Right renal pelvis (tissue), 4 donors: ENCODE data around the gene PROSER2. TPM values are rescaled to one million over a fixed set of nuclear protein-coding genes. Genes with fewer than 3 reads are reported as not detected.

Source experiments
- DNase-seq, 4 donors: peaks; one replicate each; pipeline ENCODE4 v3.0.0-alpha.2; 2013; ENCODE audit warnings: low read depth in 4 of 4, low spot score in 3 of 4, missing footprints in 1 of 4
- polyA plus RNA-seq, 4 donors: library from polyadenylated mRNA; unstranded; fragments of 120-200 nt; gene quantifications; one replicate each; pipeline ENCODE4 v1.2.1, GENCODE V29; 2013; ENCODE audit not compliant: insufficient read length in 4 of 4

PROSER2 gene
- polyA plus RNA-seq, 4 donors: 5.1 to 6.6 (median 6.1) TPM

GRCh38 chr10:11799736-11800080 is 23.4 kb upstream of the PROSER2 start:
- DNase-seq: no peak

DNA sequence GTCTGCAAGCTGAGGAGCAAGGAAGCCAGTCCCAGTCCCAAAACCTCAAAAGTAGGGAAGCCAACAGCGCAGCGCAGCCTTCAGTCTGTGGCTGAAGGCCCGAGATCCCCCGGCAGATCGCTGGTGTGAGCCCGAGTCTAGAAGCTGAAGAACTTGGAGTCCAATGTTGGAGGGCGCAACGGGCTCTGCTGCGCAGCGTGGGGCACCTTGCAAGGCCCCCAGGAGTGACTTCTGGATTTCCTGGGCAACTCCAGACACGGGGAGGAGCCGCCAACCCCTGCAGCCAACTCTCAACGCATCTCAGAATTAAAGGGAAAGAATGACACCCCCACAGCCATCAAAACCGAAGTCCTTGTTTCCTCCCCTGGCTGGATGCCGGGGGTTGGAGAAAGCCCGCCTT is 18.8 kb upstream of the PROSER2 start:
- no peak for DNase-seq

DNA sequence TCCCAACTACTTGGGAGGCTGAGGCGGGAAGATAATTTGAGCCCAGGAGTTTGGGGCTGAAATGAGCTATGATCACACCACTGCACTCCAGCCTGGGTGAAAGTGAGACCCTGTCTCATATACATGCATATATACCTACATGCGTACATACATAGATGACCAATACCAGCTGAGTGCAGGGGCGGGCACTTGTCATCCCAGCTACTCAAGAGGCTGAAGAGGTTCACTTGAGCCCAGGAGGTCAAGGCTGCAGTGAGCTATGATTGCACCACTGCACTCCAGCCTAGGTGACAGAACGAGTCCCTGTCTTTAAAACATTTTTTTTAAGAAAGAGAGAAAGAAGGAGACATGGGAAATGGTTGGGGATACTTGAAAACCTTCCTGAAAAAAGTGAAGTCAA is 17.4 kb upstream of the PROSER2 start:
- DNase-seq: no peak

DNA sequence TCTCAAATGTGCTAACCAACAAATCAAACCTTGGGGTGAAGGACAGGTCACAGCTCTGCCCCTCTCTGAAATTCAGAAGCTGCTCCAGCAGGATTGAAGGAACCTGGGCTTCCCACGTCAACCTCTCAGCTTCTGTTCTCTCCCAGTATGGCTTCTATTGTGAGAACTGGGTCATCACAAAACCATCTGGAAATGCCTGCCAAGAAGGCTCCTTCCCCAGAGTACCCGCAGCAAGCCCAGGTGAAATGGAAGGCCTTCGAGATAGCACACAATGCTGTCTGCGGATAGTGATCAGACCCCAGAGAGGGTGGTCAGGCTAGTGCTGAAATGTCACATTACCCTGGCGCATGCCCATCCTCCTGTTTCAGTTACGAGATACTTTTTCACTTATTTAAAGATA is 16.4 kb upstream of the PROSER2 start:
- no peak for DNase-seq

GRCh38 chr10:11808808-11809207 is 14.3 kb upstream of the PROSER2 start:
- DNase-seq: no peak

DNA sequence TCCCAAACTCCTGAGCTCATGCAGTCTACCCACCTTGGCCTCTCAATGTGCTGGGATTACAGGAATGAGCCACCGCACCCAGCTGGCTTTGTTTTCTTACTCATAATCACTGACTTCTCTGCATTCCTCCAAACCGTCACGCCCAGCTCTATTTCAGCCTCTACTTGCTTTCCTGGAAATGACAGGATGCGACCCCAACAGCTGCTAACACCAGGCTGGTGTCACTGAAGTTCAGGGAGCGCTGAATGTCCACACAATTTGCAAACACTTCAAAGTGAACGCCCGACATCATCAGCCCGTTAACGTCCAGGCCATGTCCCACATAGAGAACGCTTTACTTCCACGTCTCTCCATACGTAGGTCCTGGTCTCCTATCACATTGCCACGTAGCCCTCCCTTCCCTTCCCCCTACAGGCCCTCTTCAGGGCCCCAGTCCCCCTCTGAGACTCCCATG is 12.8 kb upstream of the PROSER2 start:
- peak in 2 of 4 donors; percentile 59 to 69 for DNase-seq

DNA sequence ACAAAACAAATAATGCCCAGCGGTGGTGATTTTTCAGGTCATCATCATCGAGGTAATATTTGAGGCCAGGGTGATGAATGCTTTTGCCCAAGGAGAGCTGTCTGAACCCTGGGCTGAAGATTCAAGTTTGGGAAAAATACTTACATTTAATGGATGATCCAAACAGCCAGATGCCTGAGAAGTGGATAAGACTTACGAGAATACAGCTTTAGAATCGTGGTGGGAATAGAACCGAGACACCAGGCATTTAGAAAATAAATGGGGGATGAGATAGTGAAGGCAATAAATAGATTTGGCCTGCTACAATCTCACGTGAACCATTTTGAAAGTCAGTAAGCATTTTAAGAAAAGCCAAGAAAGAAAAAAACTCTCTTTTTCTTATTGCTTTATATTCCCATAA is 12.2 kb upstream of the PROSER2 start:
- DNase-seq: no peak

DNA sequence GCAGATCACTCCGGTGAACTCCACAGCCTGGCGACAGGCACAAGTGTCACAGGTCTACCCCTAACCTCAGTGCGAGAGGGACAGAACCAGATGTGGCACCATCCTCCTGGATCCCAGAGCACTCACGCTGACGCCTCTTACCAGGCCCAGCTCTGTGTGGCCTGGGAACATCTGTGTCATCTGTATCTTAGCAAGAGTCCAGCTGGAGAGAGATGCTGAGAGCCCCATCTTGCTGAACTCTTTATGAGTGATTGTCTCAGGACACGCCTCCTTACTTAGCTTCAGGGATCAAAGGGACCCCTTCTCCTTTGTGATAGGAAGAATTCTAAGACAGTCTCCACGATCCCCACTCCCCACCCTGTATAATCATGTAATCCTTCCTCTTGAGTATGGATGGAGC is 10.0 kb upstream of the PROSER2 start:
- no peak for DNase-seq

DNA sequence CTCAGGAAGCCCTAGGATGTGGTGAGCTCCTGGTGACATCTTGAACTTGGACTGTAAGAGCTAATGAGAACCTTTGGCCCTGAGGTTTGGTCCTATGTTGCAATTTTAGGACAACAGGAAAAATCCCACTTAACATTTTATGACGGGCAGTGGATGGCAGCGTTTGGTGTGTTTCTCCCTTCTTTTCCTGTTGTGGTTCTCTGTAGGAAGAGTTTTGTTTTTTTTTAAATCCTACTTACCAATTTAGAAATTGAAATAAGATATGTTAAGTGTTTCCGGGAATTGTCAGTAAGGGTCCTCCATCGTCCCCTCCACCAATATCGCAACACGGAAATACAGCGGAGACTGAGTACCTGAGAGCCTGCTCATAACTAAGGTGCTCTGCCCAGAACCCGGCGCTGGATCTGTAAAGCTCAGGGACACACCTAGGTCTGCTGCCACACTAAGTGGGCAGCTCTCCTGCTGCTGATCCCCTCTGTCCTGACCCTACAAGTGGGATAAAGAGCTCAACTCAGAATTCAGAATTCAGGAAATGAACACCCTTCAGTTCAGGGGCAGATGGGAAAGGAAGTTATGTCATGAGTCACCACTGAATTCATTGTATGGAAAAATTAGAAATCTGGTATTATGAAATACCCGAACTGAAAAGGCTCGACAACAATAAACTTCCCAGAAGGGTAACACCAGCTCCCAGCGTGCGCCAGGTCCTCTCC is 9.1 kb upstream of the PROSER2 start:
- no peak for DNase-seq

DNA sequence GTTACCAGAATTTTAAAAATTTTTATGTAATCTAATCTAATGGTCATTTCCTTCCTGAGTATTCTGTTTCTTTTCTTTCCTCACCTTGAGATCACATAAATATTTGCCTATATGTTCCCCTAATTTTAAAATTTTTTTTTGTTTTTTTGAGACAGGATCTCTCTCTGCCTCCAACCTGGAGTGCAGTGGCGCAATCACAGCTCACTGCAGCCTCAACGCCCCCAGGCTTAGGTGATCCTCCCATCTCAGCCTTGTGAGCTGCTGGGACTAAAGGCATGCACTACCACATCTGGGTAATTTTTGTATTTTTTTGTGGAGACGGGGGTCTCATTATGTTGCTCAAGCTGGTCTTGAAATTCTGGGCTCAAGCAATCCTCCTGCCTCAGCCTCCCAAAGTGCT is 4.1 kb upstream of the PROSER2 start:
- DNase-seq: no peak

DNA sequence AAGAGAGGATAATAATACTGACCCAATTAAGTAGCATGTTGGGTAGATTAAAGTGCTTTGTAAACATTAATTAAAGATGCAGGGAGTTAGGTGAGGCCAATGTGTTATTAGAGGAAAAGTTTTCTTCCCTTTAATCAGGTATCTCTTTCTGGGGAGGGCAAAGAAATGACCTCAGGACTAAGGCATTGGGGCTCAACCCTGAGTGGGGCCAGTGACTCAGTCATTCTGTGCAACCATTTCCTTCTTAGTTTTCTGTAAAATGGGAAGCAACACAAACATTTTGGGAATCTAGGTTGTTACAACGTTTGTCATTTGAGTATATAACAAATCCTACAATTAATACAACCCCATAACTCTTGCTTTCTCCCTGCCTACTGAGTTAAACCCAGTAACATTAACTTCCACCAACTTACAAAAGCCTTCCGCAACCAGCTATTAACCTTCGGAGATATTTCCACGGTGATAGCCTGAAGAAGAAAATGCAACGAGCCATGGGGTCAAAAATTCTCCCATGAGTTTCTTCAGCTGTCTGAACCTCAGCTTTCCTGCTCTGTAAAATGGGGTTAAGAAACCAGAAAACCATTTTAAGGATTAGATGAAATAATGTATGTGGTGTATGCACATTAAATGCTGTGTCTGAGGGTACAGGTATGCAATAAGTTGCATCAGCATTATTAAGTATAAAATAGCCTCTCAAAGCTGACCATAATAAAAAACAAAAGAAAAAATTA is 965 bp upstream of the PROSER2 start:
- no peak for DNase-seq

DNA sequence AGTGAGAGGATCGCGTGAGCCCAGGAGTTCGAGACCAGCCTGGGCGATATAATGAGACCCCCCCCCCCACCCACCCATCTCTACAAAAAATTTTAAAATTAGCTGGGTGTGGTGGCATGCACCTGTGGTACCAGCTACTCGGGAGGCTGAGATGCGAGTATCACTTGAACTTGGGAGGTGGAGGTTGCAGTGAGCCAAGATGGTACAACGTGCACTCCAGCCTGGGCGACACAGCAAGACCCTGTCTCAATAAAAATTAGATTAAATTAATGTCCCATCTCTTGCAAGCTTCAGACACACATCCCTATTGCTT is 391 bp upstream of the PROSER2 start:
- no peak for DNase-seq

- no peak for DNase-seq
Measured at GRCh38 chr10:11823989-11824346, 812 bp downstream of the PROSER2 start.

GRCh38 chr10:11824376-11824775 is 1.2 kb downstream of the PROSER2 start:
- no peak for DNase-seq

DNA sequence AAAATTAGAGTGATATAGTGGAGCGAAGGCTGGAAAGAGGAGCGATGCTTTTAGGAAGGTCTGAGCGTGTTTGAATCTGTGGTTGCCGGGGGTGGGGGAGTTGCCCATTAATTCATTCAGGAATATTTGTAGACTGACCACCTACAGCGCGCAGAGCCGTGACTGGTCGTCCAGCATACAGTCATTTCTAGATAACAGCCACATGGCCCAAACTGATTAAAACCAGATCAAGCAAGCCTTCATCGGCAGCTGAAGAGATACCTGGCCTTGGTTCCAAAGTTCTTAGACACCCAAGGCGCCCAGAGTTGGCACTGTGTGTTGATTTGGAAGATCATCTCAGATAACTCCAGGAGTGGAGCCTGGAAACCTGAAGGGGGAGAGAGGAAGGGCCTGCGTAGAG is 1.7 kb downstream of the PROSER2 start:
- no peak for DNase-seq

DNA sequence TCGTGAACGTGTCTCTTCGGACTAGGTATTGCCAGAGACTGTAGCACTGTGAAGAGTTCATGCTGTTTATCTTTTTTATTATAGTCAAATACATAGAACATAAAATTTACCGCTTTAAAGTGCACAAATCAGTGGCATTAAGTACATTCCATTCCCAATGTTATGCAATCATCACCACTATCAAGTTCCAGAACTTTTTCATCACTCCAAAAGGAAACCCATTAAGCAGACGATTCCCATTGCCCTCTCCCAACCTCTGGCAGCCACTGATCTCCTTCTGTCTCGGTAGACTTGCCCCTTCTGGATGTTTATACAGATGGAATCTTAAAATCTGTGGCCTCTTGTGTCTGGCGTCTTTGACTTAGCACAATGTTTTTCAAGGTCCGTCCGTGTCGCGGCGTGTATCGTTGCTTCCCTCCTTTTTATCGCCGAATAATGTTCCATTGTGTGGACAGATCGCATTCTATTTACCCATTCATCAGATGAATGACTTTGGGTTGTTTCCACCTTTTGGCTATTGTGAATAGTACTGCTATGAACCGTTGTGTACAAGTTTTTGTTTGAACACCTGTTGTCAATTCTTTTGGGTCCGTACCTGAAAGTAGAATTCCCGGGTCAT is 2.7 kb downstream of the PROSER2 start:
- DNase-seq: no peak

DNA sequence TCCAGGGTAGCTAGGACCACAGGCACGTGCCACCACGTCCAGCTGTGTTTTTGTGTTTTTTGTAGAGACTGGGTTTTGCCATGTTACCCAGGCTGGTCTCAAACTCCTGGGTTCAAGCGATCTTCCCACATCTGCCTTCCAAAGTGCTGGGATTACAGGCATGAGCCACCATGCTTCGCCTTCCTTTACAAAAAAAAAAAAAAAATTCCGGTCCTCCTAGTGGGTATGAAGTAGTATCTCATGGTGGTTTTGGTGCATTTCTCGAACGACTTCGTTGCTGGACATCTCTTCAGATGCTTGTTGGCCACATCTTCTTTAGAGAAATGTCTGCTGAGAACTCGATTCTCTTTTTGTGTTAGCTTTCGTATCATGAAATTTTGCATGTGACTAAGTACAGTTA is 3.9 kb downstream of the PROSER2 start:
- no peak for DNase-seq

DNA sequence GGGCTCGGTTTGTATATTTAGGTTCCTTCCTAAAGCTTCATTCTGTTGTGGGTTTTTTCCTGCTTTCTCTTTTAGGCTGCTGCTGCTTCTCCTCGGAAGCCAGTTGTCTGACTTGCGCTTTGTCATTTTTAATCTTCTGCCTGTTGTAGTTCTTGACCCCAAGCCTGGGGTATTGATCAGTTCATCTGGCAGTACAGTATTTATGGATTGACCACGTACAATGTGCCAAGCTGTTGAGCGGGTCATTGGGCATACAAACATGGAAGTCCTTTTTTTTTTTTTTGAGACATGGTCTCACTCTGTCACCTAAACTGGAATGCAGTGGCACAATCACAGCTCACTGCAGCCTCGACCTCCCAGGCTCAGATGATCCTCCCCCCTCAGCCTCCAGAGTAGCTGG is 4.3 kb downstream of the PROSER2 start:
- DNase-seq: no peak

DNA sequence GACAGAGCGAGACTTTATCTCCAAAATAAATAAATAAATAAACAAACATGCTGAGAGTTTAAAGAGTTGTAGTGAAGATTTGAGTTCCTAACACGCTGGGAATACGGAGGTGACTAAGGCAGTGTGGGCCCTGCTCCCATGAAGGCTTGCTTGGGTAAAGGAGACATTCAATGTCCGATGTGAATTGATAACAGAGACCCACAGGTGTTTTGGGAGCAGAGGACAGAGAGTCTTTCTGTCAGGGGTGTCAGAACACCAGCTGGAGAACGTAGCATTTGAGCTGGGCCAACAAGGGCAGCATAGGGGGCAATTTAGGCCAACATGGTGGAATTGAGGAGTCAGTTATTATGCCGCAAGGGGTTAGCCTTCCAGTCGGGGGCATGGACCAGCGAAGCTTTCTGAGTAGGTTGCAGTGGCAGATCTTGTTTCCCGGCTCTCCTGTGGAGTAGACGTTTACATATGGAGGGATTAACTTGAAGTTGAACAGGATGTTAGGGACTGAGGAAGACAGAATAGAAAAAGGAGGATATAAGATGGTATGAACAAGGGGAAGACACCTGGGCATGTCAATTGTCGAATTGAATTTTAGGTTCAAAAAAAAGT is 5.6 kb downstream of the PROSER2 start:
- DNase-seq: no peak

- no peak for DNase-seq
Measured at GRCh38 chr10:11830836-11831519, 7.8 kb downstream of the PROSER2 start.

- DNase-seq: no peak
Measured at GRCh38 chr10:11831520-11831951, 8.4 kb downstream of the PROSER2 start.
